Measurements from ENCODE around the gene GLE1. TPM values are rescaled to one million over a fixed set of nuclear protein-coding genes. Genes with fewer than 3 reads are reported as not detected.

The GLE1 gene
- total and polyA plus RNA-seq, 12 donors: 10.5 to 24.5 (median 19.4) TPM

- intact Hi-C loops (cut with DNase I): loop anchor here in 1 of 10 donors (5.0 kb wide), 1 partner anchor 973 kb away; no protein-coding TSS in a partner anchor
- no peak overlapping the region for H3K4me3 ChIP-seq
- no peak overlapping the region for H3K27ac ChIP-seq
- H3K36me3 ChIP-seq: peaks cover 0 to 97% (median 23%) of the 10 kb centered on the region in 9 donors
- H3K27me3 ChIP-seq: no peaks in the 10 kb centered on the region
- DNase-seq: no peak
- no peak for TF ChIP-seq CTCF (IDR thresholded peaks at IDR 0.05)
- no peak for ATAC-seq
- WGBS, 2 donors: 59 to 67% methylated on average over 1 of the region's 1 CpG
- peaks cover 0 to 20% (median 12%) of the 10 kb centered on the region in 9 donors for H3K4me1 ChIP-seq
- H3K9me3 ChIP-seq: no peaks in the 10 kb centered on the region
These were observed 9.2 kb upstream of the GLE1 start for GRCh38 chr9:128495296-128495695.

GRCh38 chr9:128495804-128496417 is 8.6 kb upstream of the GLE1 start:
- H3K4me1 ChIP-seq: peaks cover 0 to 20% (median 12%) of the 10 kb centered on the region in 9 donors
- TF ChIP-seq CTCF (IDR thresholded peaks at IDR 0.05): no peak
- H3K36me3 ChIP-seq: peaks cover 0 to 96% (median 23%) of the 10 kb centered on the region in 9 donors
- no peak for ATAC-seq
- no peak overlapping the region for H3K27ac ChIP-seq
- 81 to 85% methylated on average over 6 of the region's 6 CpGs for WGBS, 2 donors
- intact Hi-C loops (cut with DNase I): loop anchor here in 1 of 10 donors (5.0 kb wide), 1 partner anchor 974 kb away; no protein-coding TSS in a partner anchor
- no peak overlapping the region for H3K4me3 ChIP-seq
- H3K27me3 ChIP-seq: no peaks in the 10 kb centered on the region
- no peaks in the 10 kb centered on the region for H3K9me3 ChIP-seq
- no peak for DNase-seq

GRCh38 chr9:128497824-128498610 is 6.5 kb upstream of the GLE1 start:
- ATAC-seq: no peak
- DNase-seq: no peak
- H3K9me3 ChIP-seq: no peaks in the 10 kb centered on the region
- no peak overlapping the region for H3K27ac ChIP-seq
- peaks cover 0 to 89% (median 16%) of the 10 kb centered on the region in 9 donors for H3K36me3 ChIP-seq
- WGBS, 2 donors: 95 to 98% methylated on average over 11 of the region's 11 CpGs
- H3K4me1 ChIP-seq: peaks cover 0 to 20% (median 12%) of the 10 kb centered on the region in 9 donors
- no peak overlapping the region for H3K4me3 ChIP-seq
- intact Hi-C loops (cut with DNase I): loop anchor here in 1 of 10 donors (5.0 kb wide), 1 partner anchor 976 kb away; no protein-coding TSS in a partner anchor
- no peak for TF ChIP-seq CTCF (IDR thresholded peaks at IDR 0.05)
- no peaks in the 10 kb centered on the region for H3K27me3 ChIP-seq

- no peak for TF ChIP-seq CTCF (IDR thresholded peaks at IDR 0.05)
- peaks cover 0 to 82% (median 16%) of the 10 kb centered on the region in 9 donors for H3K36me3 ChIP-seq
- intact Hi-C loops (cut with DNase I): loop anchor here in 1 of 10 donors (5.0 kb wide), 1 partner anchor 977 kb away; no protein-coding TSS in a partner anchor
- DNase-seq (no peak), ATAC-seq (no peak)
- H3K4me3 ChIP-seq: no peak overlapping the region
- peaks cover 3 to 20% (median 16%) of the 10 kb centered on the region in 9 donors for H3K4me1 ChIP-seq
- no peaks in the 10 kb centered on the region for H3K27me3 ChIP-seq
- no peak overlapping the region for H3K27ac ChIP-seq
- no peaks in the 10 kb centered on the region for H3K9me3 ChIP-seq
- WGBS, 2 donors: 95 to 97% methylated on average over 9 of the region's 9 CpGs
These were observed 5.6 kb upstream of the GLE1 start for GRCh38 chr9:128498911-128499310.

All from heart right ventricle (tissue), 16 donors.